ENCODE results near the gene C5orf47.
A peak's percentile ranks its signal among the peaks of the same experiment; 100 is the strongest.

The C5orf47 gene

DNA sequence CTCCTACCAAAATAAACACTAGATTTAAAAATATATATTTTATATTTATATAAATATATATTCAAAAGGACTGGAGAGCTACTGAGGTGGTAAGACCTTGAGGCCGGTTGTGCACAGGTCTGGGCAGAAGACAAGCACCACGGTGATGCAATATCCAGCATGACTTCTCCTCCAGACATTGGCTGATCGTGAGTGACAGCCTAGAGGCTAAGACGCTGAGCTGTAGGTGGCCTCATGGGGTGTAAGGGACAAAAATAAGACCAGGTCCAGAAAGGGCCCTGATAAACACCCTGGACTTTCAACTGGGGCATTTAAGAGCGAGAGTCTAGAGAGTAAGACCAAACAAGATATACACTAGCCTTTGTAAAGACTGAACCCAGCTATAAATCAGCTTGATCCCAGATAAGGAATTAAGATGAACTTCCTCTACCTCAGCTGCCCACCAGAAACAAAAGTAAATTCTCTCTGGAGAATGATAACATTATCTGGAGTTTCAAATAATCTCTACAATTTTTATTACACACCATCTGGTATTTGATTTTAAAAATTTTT, 14.2 kb upstream of the C5orf47 start:
- TF ChIP-seq, protein P1, sequence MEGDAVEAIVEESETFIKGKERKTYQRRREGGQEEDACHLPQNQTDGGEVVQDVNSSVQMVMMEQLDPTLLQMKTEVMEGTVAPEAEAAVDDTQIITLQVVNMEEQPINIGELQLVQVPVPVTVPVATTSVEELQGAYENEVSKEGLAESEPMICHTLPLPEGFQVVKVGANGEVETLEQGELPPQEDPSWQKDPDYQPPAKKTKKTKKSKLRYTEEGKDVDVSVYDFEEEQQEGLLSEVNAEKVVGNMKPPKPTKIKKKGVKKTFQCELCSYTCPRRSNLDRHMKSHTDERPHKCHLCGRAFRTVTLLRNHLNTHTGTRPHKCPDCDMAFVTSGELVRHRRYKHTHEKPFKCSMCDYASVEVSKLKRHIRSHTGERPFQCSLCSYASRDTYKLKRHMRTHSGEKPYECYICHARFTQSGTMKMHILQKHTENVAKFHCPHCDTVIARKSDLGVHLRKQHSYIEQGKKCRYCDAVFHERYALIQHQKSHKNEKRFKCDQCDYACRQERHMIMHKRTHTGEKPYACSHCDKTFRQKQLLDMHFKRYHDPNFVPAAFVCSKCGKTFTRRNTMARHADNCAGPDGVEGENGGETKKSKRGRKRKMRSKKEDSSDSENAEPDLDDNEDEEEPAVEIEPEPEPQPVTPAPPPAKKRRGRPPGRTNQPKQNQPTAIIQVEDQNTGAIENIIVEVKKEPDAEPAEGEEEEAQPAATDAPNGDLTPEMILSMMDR (IDR thresholded peaks at IDR 0.05; ENCODE audit: control insufficient read depth, extremely low read depth, insufficient read depth) = no peak
- no peak for DNase-seq (ENCODE audit: low read depth)
- H3K4me3 ChIP-seq (ENCODE audit: low read depth, low read length) = no peak overlapping the region

DNA sequence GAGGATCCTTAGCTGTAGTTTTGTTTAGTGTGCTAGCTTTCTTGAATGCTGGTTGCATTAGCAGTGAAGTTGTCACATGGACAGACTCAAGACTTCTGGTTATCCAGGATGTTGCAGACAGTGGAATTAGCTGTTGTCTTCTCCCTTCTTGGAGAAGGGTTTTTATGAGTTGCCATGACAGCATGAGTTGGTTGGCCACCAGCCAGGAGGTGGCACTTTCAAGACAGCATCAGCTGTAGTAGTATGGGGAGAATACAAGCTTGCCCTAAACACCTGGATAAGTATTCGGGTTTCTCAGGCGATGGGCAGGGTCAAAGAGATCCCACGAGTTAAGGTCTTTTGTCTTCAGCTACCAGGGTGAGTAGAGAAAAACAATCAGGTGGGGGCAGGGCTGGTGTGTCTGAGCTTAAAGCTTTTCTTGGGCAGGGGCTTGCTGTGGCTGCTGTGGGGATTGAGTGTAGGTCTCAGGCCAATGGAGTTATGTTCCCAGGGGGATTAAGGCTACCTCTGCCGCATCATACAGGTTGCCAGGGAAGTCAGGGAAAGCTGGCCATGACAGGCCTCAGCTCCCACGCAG, 7.7 kb upstream of the C5orf47 start:
- H3K4me3 ChIP-seq (ENCODE audit: low read depth, low read length) = no peak overlapping the region
- TF ChIP-seq, protein P1 (IDR thresholded peaks at IDR 0.05; ENCODE audit: control insufficient read depth, extremely low read depth, insufficient read depth) = no peak
- DNase-seq (ENCODE audit: low read depth) = no peak

DNA sequence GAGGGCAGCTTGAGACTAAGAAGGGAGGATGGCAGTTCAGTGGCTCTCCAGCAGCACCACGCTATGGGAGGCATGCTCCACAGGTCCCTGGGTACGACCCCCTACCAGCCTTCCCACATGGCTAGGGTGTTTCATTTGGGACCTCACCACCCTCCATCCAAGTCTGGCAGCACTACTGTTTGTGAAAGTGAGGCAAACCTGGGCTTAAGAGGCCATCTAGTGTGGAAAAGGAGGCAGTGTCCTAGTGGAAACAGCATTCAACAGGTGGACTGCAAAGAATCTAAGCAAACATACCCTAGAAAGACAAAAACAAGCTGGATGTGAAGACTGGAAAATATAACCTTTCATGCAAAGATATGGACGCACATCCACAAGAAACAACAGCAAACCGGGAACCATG, 4.8 kb upstream of the C5orf47 start:
- TF ChIP-seq, protein P1 (IDR thresholded peaks at IDR 0.05; ENCODE audit: control insufficient read depth, extremely low read depth, insufficient read depth) = peak; percentile 88
- H3K4me3 ChIP-seq (ENCODE audit: low read depth, low read length) = no peak overlapping the region
- no peak for DNase-seq (ENCODE audit: low read depth)

DNA sequence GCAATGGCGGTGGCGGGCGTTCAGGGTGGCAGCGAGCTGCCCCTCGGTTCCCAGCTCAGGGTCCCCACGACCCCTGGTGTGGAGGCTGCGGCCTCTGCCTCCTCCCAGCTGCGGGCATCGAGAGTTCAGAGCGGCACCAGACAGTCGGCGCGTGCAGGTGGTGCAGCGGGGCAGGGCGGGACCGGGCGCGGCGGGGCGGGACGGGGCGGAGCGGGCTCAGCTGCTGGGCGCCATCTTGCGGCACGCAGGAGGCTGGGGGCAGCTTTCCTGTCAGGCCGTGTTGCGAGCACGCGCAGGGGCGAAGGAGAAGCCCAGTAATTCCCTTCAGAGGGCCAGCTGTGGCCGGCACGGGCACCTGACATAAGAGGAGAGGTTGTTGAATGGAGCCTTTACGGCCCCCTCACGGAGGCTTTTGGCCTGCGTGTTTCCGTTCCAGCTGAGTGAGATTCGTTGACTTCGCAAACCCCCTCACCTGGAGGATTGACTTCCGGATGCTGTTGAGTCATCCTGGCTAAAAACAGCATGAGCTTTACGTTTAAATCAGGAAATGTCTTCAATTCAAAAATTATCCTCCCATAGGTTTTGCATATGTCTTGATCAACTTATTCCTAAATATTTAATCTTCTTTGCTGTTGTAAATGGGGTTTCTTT, 587 bp downstream of the C5orf47 start:
- TF ChIP-seq, protein P1 (IDR thresholded peaks at IDR 0.05; ENCODE audit: control insufficient read depth, extremely low read depth, insufficient read depth) = no peak
- no peak for DNase-seq (ENCODE audit: low read depth)
- H3K4me3 ChIP-seq (ENCODE audit: low read depth, low read length) = no peak overlapping the region

DNA sequence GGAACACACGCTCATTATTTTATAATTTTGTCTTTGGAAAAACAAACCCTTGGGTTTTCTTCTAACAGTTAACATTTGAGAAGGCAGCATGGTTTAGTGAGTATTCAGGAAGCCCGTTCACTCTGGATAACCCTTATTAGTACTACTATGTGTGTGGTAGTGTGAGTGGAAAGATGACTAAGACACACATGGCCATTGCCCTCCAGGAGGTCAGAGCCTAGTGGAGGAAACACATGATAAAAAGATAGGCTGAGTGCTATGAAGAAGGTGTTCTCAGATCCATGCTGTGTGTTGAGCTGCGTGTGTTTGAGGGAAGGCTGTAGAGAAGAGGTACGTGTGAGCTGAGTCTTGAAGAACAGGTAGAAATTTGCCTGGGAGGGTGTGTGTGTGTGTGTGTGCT, 8.4 kb downstream of the C5orf47 start:
- TF ChIP-seq, protein P1 (IDR thresholded peaks at IDR 0.05; ENCODE audit: control insufficient read depth, extremely low read depth, insufficient read depth) = no peak
- DNase-seq (ENCODE audit: low read depth) = no peak
- H3K4me3 ChIP-seq (ENCODE audit: low read depth, low read length) = no peak overlapping the region

DNA sequence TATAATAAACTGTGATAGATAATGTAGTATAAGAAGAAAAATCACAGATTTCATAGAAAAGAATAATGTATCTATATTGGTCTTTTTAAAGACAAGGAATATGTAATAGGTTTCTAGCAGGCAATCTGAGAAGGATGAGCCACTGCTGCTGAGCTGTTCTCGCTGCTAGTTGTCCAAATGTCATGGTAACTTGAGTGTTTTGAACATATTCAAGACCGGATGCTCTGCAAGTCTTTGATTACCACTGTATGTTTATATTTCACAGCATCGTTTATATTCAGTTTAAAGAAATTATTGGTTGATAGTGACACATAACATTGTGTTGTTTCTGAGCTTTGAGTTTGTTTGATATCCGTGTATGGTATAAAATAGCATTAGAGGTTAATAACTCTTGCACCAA, 9.6 kb downstream of the C5orf47 start:
- no peak overlapping the region for H3K4me3 ChIP-seq (ENCODE audit: low read depth, low read length)
- DNase-seq (ENCODE audit: low read depth) = no peak
- TF ChIP-seq, protein P1 (IDR thresholded peaks at IDR 0.05; ENCODE audit: control insufficient read depth, extremely low read depth, insufficient read depth) = no peak
